Lung (tissue), 12 donors: ENCODE measurements around the gene DSG4. TPM values are rescaled to one million over a fixed set of nuclear protein-coding genes. Genes with fewer than 3 reads are reported as not detected.

Experiments
- ATAC-seq: fragments of 200-7000 bp; cut with Tn5 transposase; one replicate; pipeline ENCODE4 v1.9.1; 2020; ENCODE audit warnings: moderate number of reproducible peaks; ENCODE audit not compliant: insufficient read depth, low FRiP score
- DNase-seq, 3 donors: peaks; one replicate each; pipeline ENCODE4 v3.0.0-alpha.2; 2013 to 2017
- H3K27ac ChIP-seq, 2 donors: one replicate each; pipeline ENCODE4 v1.5.1; 2013; ENCODE audit warnings: mild to moderate bottlenecking in 2 of 2, moderate library complexity in 2 of 2, control low read depth in 1 of 2, inconsistent platforms in 1 of 2, low read depth in 1 of 2, low read length in 1 of 2
- H3K27me3 ChIP-seq, 3 donors: one replicate each; pipeline ENCODE4 v1.5.1; 2013; ENCODE audit warnings: low read length in 2 of 3; ENCODE audit not compliant: control insufficient read depth in 3 of 3, insufficient read depth in 3 of 3
- H3K36me3 ChIP-seq, 4 donors: one replicate each; pipeline ENCODE4 v1.5.1; 2013; ENCODE audit warnings: low read length in 4 of 4, mild to moderate bottlenecking in 1 of 4, moderate library complexity in 1 of 4; ENCODE audit not compliant: control insufficient read depth in 4 of 4, insufficient read depth in 4 of 4
- H3K4me1 ChIP-seq, 5 donors: one replicate each; pipeline ENCODE4 v1.5.1; 2013; ENCODE audit warnings: low read length in 5 of 5, mild to moderate bottlenecking in 2 of 5, moderate library complexity in 1 of 5; ENCODE audit not compliant: control insufficient read depth in 5 of 5, insufficient read depth in 5 of 5
- H3K4me3 ChIP-seq: one replicate; pipeline ENCODE4 v1.5.1; 2013; ENCODE audit warnings: mild to moderate bottlenecking, control low read depth, moderate library complexity
- H3K9ac ChIP-seq, 2 donors: one replicate each; pipeline ENCODE4 v1.5.1; 2013; ENCODE audit warnings: low read length in 2 of 2, control low read depth in 1 of 2; ENCODE audit not compliant: insufficient read depth in 1 of 2
- H3K9me3 ChIP-seq, 4 donors: one replicate each; pipeline ENCODE4 v1.5.1; 2013; ENCODE audit warnings: low read length in 3 of 4, mild to moderate bottlenecking in 1 of 4, moderate library complexity in 1 of 4; ENCODE audit not compliant: control insufficient read depth in 4 of 4, insufficient read depth in 3 of 4
- WGBS, 2 donors: extraction: QIAGEN DNeasy Blood & Tissue Kit; methylation state at CpG; one replicate each; pipeline ENCODE4 v1.1.7; 2013; 5-methylcytosine and 5-hydroxymethylcytosine counted together
- polyA plus RNA-seq, 2 donors: library from polyadenylated mRNA; stranded (reverse); fragments of 200-250 nt; gene quantifications; one replicate each; pipeline ENCODE4 v1.2.1, GENCODE V29; 2013
- total RNA-seq, 2 donors: library from RNA; depleted of rRNA in 1 of 2; stranded (reverse); fragments of >200 nt in 1 of 2; gene quantifications; one replicate each; pipeline ENCODE4 v1.2.1, GENCODE V29; 2014 to 2021
- TF ChIP-seq, protein P1 (sequence below): IDR thresholded peaks from 2 replicates; pipeline ENCODE4 v1.5.1; 2012; ENCODE audit warnings: mild to moderate bottlenecking; ENCODE audit errors: control extremely low read depth, extremely low read depth
- donor health status: control.
- donor health status: control.
- donor health status: Bipolar disorder and iron deficiency.
- donor health status: healthy.
- donor health status: DM: yes; HTN: yes; CAD: no.

DSG4 gene
- total and polyA plus RNA-seq, 4 donors: not detected

DNA sequence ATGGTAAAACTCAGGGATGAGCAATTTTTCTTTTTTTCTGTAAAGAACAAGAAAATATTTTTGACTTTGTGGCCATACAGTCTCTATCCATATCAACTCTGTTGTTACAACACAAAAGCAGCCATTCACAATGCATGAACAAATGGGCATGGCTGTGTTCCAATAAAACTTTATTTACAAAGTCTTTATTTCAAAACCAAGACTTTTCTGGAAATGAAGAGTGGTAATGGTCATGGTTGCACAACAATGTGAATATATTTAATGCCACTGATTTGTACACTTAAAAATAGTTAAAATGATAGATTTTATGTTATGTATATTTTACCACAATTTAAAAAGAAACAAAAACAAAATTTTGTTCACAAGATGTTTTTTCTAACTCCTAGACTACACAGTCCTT is 69.3 kb downstream of the DSG4 start:
- TF ChIP-seq, protein P1, sequence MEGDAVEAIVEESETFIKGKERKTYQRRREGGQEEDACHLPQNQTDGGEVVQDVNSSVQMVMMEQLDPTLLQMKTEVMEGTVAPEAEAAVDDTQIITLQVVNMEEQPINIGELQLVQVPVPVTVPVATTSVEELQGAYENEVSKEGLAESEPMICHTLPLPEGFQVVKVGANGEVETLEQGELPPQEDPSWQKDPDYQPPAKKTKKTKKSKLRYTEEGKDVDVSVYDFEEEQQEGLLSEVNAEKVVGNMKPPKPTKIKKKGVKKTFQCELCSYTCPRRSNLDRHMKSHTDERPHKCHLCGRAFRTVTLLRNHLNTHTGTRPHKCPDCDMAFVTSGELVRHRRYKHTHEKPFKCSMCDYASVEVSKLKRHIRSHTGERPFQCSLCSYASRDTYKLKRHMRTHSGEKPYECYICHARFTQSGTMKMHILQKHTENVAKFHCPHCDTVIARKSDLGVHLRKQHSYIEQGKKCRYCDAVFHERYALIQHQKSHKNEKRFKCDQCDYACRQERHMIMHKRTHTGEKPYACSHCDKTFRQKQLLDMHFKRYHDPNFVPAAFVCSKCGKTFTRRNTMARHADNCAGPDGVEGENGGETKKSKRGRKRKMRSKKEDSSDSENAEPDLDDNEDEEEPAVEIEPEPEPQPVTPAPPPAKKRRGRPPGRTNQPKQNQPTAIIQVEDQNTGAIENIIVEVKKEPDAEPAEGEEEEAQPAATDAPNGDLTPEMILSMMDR: no peak
- ATAC-seq (no peak), DNase-seq (no peak)
- Histone ChIP-seq H3K4me3 (no peak overlapping the region), H3K27ac (no peak overlapping the region), H3K4me1 (no peaks in the 10 kb centered on the region), H3K9me3 (no peaks in the 10 kb centered on the region), H3K9ac (no peak overlapping the region), H3K36me3 (no peaks in the 10 kb centered on the region), H3K27me3 (no peaks in the 10 kb centered on the region)

DNA sequence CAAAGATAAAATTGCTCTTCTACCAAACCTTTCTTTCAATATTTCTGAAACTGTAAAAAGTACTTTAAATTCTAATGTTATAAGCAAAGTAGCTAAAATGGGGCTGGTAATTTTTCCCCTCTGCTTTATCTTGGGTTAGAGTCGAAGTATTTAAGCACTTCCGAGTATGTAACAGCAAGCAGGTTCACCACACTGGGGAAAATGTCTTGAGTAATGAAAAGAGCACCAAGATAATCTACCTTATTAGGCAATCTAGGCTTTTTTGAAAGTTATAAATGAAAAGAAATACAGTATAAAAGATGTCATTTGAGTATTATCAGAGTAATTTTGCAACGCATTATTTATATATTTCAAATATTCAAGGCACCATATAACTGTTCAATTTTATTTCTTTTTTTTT is 70.3 kb downstream of the DSG4 start:
- Histone ChIP-seq H3K9ac (no peak overlapping the region), H3K27me3 (no peaks in the 10 kb centered on the region), H3K27ac (no peak overlapping the region), H3K9me3 (no peaks in the 10 kb centered on the region), H3K4me1 (no peaks in the 10 kb centered on the region), H3K36me3 (no peaks in the 10 kb centered on the region), H3K4me3 (no peak overlapping the region)
- WGBS, 2 donors: 84 to 91% methylated on average over 3 of the region's 3 CpGs
- TF ChIP-seq, protein P1: no peak
- DNase-seq: no peak
- ATAC-seq: no peak

DNA sequence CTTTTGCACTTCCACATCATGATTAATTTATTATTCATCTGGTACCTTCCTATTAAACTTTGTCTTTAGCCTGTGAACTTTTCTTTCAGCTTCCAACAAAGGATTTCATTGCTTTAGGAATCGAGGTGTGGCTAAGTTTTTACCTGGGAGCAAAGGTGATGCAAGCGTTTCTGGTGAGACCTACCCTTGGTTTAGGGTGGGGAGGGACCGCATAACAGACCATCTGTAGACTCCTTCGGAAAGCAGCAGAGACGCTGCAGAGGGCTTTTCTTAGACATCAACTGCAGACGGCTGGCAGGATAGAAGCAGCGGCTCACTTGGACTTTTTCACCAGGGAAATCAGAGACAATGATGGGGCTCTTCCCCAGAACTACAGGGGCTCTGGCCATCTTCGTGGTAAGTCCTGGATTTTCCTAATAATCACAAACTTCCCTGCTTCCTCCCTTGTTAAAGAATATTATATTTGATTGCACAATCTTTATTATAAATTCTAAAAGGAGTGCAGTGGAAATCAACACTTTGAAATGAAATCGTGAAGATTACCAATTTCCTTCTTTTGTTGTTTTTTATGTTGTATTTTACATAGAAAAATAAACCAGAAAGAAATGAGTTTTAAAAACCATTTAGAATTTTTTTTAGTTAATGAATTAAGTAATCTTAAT is 71.1 kb downstream of the DSG4 start, which contains the start of gene DSG3:
Gene DSG3, plus strand, starts transcription at position 212 of the 662 bp plus-strand sequence. Its CDS starts 137 bp downstream, at position 349.
- ATAC-seq (no peak), DNase-seq (no peak)
- Histone ChIP-seq H3K36me3 (no peaks in the 10 kb centered on the region), H3K27ac (no peak within 1 kb of the TSS), H3K9me3 (no peaks in the 10 kb centered on the region), H3K27me3 (no peaks in the 10 kb centered on the region), H3K4me3 (no peak within 1 kb of the TSS), H3K9ac (no peak within 1 kb of the TSS), H3K4me1 (no peaks in the 10 kb centered on the region)
- TF ChIP-seq, protein P1: no peak
- 70 to 77% methylated on average over 9 of the region's 9 CpGs for WGBS, 2 donors

DNA sequence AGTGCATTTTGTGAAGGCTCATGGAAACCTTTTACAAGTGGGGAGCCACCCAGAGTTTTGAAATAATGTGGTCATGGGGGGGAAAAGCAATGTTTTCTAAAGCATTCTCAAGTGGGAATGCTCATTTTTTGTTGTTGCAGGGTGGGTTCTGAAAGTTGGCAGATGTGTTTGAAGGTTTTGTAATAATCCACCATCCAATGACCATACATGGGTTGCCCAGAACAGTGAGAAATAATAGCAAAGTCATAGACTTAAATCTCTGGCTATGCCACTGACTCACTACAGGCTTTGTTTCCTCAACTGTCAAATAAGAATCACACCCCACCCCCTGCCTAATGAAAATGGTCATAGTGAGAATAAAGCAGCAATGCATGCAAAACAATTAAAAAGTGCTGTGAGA is 73.8 kb downstream of the DSG4 start:
- DNase-seq: no peak
- Histone ChIP-seq H3K27ac (no peak overlapping the region), H3K4me1 (no peaks in the 10 kb centered on the region), H3K27me3 (no peaks in the 10 kb centered on the region), H3K9me3 (no peaks in the 10 kb centered on the region), H3K36me3 (no peaks in the 10 kb centered on the region), H3K9ac (no peak overlapping the region), H3K4me3 (no peak overlapping the region)
- ATAC-seq: no peak
- TF ChIP-seq, protein P1: no peak
